Measurements from ENCODE around the gene PXDN.

- TF ChIP-seq CTCF (IDR thresholded peaks at IDR 0.05; ENCODE audit: low read length): no peak
- no peak for TF ChIP-seq EZH2 (optimal IDR thresholded peaks at IDR 0.05; ENCODE audit: low read depth, low read length)
- no peak for TF ChIP-seq EZH2phosphoT487 (IDR thresholded peaks at IDR 0.05; ENCODE audit: low read length)
Measured at GRCh38 chr2:1790473-1790872, 46.2 kb upstream of the PXDN start.

Data from MM.1S (cell line).